Measurements from ENCODE around the gene TMPRSS4.

DNA sequence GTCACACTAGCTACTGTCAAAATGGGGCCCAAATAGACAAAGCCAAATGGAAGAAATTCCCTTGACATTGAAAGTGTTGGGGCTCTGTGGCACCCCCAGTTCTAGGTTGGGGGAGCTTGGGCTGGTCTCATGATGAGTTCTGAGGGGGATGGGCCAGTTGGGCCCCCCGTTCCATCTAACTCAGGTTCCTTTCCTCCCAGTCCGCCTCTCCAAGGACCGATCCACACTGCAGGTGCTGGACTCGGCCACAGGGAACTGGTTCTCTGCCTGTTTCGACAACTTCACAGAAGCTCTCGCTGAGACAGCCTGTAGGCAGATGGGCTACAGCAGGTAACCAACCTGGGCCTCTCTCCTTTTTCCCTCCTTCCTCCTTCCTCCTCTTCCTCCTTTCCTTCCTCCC lies 27.6 kb downstream of the TMPRSS4 start:
- TF ChIP-seq, protein P1, sequence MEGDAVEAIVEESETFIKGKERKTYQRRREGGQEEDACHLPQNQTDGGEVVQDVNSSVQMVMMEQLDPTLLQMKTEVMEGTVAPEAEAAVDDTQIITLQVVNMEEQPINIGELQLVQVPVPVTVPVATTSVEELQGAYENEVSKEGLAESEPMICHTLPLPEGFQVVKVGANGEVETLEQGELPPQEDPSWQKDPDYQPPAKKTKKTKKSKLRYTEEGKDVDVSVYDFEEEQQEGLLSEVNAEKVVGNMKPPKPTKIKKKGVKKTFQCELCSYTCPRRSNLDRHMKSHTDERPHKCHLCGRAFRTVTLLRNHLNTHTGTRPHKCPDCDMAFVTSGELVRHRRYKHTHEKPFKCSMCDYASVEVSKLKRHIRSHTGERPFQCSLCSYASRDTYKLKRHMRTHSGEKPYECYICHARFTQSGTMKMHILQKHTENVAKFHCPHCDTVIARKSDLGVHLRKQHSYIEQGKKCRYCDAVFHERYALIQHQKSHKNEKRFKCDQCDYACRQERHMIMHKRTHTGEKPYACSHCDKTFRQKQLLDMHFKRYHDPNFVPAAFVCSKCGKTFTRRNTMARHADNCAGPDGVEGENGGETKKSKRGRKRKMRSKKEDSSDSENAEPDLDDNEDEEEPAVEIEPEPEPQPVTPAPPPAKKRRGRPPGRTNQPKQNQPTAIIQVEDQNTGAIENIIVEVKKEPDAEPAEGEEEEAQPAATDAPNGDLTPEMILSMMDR (IDR thresholded peaks at IDR 0.05), result no peak
- TF ChIP-seq CHD2 (IDR thresholded peaks at IDR 0.05; ENCODE audit: low read length, partially characterized antibody), result no peak
- TF ChIP-seq EZH2phosphoT487 (IDR thresholded peaks at IDR 0.05; ENCODE audit: borderline replicate concordance, low read depth), result no peak
- no peak for TF ChIP-seq FOXM1 (IDR thresholded peaks at IDR 0.05; ENCODE audit: low read depth)
- no peak for TF ChIP-seq POLR2AphosphoS5 (IDR thresholded peaks at IDR 0.05; ENCODE audit: low read depth, low read length)
- no peak for TF ChIP-seq EP300 (IDR thresholded peaks at IDR 0.05; ENCODE audit: borderline replicate concordance in 1 of 2, low read depth in 1 of 2, low read length in 1 of 2)
- no peak for TF ChIP-seq RCOR1 (IDR thresholded peaks at IDR 0.05; ENCODE audit: low read length)
- TF ChIP-seq SIN3A (IDR thresholded peaks at IDR 0.05; ENCODE audit: borderline replicate concordance, low read depth, low read length), result no peak

Data from SK-N-SH (cell line).